Smooth muscle cell (in vitro differentiated cells): ENCODE measurements around the gene CNGA3. TPM values are rescaled to one million over a fixed set of nuclear protein-coding genes. Genes with fewer than 3 reads are reported as not detected.

Experiments used
- DNase-seq: peaks from one replicate; lab custom pipeline; 2025; ENCODE audit not compliant: unreplicated experiment; lab: John Stamatoyannopoulos, UW
- H2AFZ ChIP-seq: fragments of 200-600 bp; sonication (generic); 2 replicates; pipeline ENCODE4 v1.6.0; 2016; ENCODE audit warnings: antibody characterized with exemption, low read depth, mild to moderate bottlenecking
- H3F3A ChIP-seq: fragments of 200-600 bp; sonication (generic); 2 replicates; pipeline ENCODE4 v1.6.0; 2017; ENCODE audit warnings: antibody characterized with exemption, low read depth
- H3K27ac ChIP-seq: fragments of 200-600 bp; sonication (generic); 2 replicates; pipeline ENCODE4 v1.5.1; 2016; ENCODE audit warnings: low read depth, mild to moderate bottlenecking
- H3K27me3 ChIP-seq: fragments of 200-600 bp; sonication (generic); 2 replicates; pipeline ENCODE4 v1.6.1; 2016; ENCODE audit warnings: low read depth, mild to moderate bottlenecking
- H3K36me3 ChIP-seq: fragments of 200-600 bp; sonication (generic); 2 replicates; pipeline ENCODE4 v1.5.1; 2016; ENCODE audit warnings: low read depth
- H3K4me1 ChIP-seq: fragments of 200-600 bp; sonication (generic); 2 replicates; pipeline ENCODE4 v1.5.1; 2016; ENCODE audit warnings: low read depth
- H3K4me2 ChIP-seq: fragments of 200-600 bp; sonication (generic); 2 replicates; pipeline ENCODE4 v1.6.0; 2016; ENCODE audit warnings: mild to moderate bottlenecking
- H3K4me3 ChIP-seq: fragments of 200-600 bp; sonication (generic); 2 replicates; pipeline ENCODE4 v1.5.1; 2016; ENCODE audit warnings: mild to moderate bottlenecking
- H3K79me2 ChIP-seq: fragments of 200-600 bp; sonication (generic); 2 replicates; pipeline ENCODE4 v1.6.0; 2016; ENCODE audit warnings: low read depth, mild to moderate bottlenecking
- H3K9ac ChIP-seq: fragments of 200-600 bp; sonication (generic); 2 replicates; pipeline ENCODE4 v1.6.0; 2016; ENCODE audit warnings: low read depth
- H3K9me3 ChIP-seq: fragments of 200-600 bp; sonication (generic); replicated peaks from 2 replicates; pipeline ENCODE4 v1.5.1; 2016; ENCODE audit warnings: low read depth
- H4K20me1 ChIP-seq: fragments of 200-600 bp; sonication (generic); 2 replicates; pipeline ENCODE4 v1.6.0; 2016; ENCODE audit warnings: low read depth
- CTCF ChIP-seq: fragments of 200-600 bp; sonication (generic); IDR thresholded peaks from 2 replicates; pipeline ENCODE4 v1.5.1; 2017; ENCODE audit warnings: borderline replicate concordance, mild to moderate bottlenecking, antibody characterized with exemption; ENCODE audit not compliant: insufficient read depth, poor library complexity, severe bottlenecking
- WGBS: methylation state at CpG from one replicate; pipeline ENCODE4 v1.1.7; 2016; ENCODE audit warnings: low lambda C conversion rate; 5-methylcytosine and 5-hydroxymethylcytosine counted together
- polyA plus RNA-seq: library from polyadenylated mRNA; unstranded; fragments of >200 nt; fragmentation: Nextera tagmentation; extraction: Ambion mirVana; gene quantifications from 2 replicates; pipeline ENCODE4 v1.2.1, GENCODE V29; 2016
- total RNA-seq: library from RNA; depleted of rRNA; stranded (reverse); fragments of >200 nt; gene quantifications from 2 replicates; pipeline ENCODE4 v1.2.3, GENCODE V29; 2014

The CNGA3 gene
- total and polyA plus RNA-seq, 2 experiments from 2014 or later, result not detected

GRCh38 chr2:98311090-98311489 is 35.2 kb upstream of the CNGA3 start:
- no peak for TF ChIP-seq CTCF
- no peak for DNase-seq
- Histone ChIP-seq H3F3A (no peaks in the 10 kb centered on the region), H2AFZ (no peak overlapping the region), H3K9me3 (no peaks in the 10 kb centered on the region), H3K27me3 (peaks cover 8% of the 10 kb centered on the region), H3K4me3 (no peak overlapping the region), H3K4me1 (no peaks in the 10 kb centered on the region), H3K27ac (no peak overlapping the region), H3K79me2 (no peaks in the 10 kb centered on the region), H3K36me3 (no peaks in the 10 kb centered on the region), H4K20me1 (no peaks in the 10 kb centered on the region), H3K9ac (no peak overlapping the region), H3K4me2 (no peak overlapping the region)
- WGBS, result 92% methylated on average over 3 of the region's 3 CpGs

GRCh38 chr2:98311771-98312545 is 34.3 kb upstream of the CNGA3 start:
- no peak overlapping the region for H3K4me3 ChIP-seq
- H3K4me2 ChIP-seq, result no peak overlapping the region
- H3K9ac ChIP-seq, result no peak overlapping the region
- H3K27ac ChIP-seq, result no peak overlapping the region
- H3K4me1 ChIP-seq, result no peaks in the 10 kb centered on the region
- no peaks in the 10 kb centered on the region for H3K79me2 ChIP-seq
- H4K20me1 ChIP-seq, result no peaks in the 10 kb centered on the region
- no peak overlapping the region for H2AFZ ChIP-seq
- H3F3A ChIP-seq, result no peaks in the 10 kb centered on the region
- WGBS, result 85% methylated on average over 31 of the region's 33 CpGs
- no peak for TF ChIP-seq CTCF
- H3K9me3 ChIP-seq, result no peaks in the 10 kb centered on the region
- DNase-seq, result no peak
- no peaks in the 10 kb centered on the region for H3K36me3 ChIP-seq
- peaks cover 7% of the 10 kb centered on the region for H3K27me3 ChIP-seq

- no peak for DNase-seq
- WGBS, result 93% methylated on average over 8 of the region's 8 CpGs
Measured at GRCh38 chr2:98313492-98314250, 32.6 kb upstream of the CNGA3 start.

More at GRCh38 chr2:98313492-98314250, 32.6 kb upstream of the CNGA3 start:
- Histone ChIP-seq H3K4me1 (no peaks in the 10 kb centered on the region), H3K4me2 (no peak overlapping the region), H3K79me2 (no peaks in the 10 kb centered on the region), H2AFZ (no peak overlapping the region), H3K4me3 (no peak overlapping the region), H3K27ac (no peak overlapping the region), H3K36me3 (no peaks in the 10 kb centered on the region), H3F3A (no peaks in the 10 kb centered on the region), H3K9me3 (no peaks in the 10 kb centered on the region), H3K27me3 (peaks cover 4% of the 10 kb centered on the region), H3K9ac (no peak overlapping the region), H4K20me1 (no peaks in the 10 kb centered on the region)
- no peak for TF ChIP-seq CTCF
